H1 (cell line): ENCODE data around the gene ASXL3. TPM values are rescaled to one million over a fixed set of nuclear protein-coding genes. Genes with fewer than 3 reads are reported as not detected.

Experiments used
- BACH1 ChIP-seq: IDR thresholded peaks from 2 replicates; pipeline ENCODE4 v1.6.1; 2012; ENCODE audit warnings: low read length, improper control_type of control experiment
- EP300 ChIP-seq, 2 experiments: IDR thresholded peaks; 1 replicate in 1 of 2; 2 replicates in 1 of 2; pipeline ENCODE4 v1.6.1; 2011 to 2012; ENCODE audit warnings: low read depth in 2 of 2, low read length in 2 of 2, mild to moderate bottlenecking in 2 of 2, borderline replicate concordance in 1 of 2, inconsistent platforms in 1 of 2, moderate library complexity in 1 of 2
- JUN ChIP-seq: IDR thresholded peaks from 2 replicates; pipeline ENCODE4 v1.6.1; 2011; ENCODE audit warnings: low read depth, mild to moderate bottlenecking, improper control_type of control experiment, low read length
- KDM4A ChIP-seq: IDR thresholded peaks from one replicate; pipeline ENCODE4 v1.7.1; 2012; ENCODE audit warnings: low read depth, mild to moderate bottlenecking, moderate library complexity, low read length, inconsistent platforms; ENCODE audit not compliant: severe bottlenecking
- PHF8 ChIP-seq: fragments of 200-600 bp; sonication (generic); conservative IDR thresholded peaks from 2 replicates; pipeline ENCODE4 v1.7.1; 2012; ENCODE audit warnings: low read depth, mild to moderate bottlenecking, inconsistent platforms, low read length, moderate library complexity
- POLR2A ChIP-seq, 2 experiments: IDR thresholded peaks; 1 replicate in 1 of 2; 2 replicates in 1 of 2; pipeline ENCODE4 v1.6.1; 2011; ENCODE audit warnings: low read depth in 2 of 2, low read length in 2 of 2, mild to moderate bottlenecking in 2 of 2; ENCODE audit errors: control extremely low read depth in 1 of 2
- RFX5 ChIP-seq: IDR thresholded peaks from 2 replicates; pipeline ENCODE4 v1.6.1; 2011; ENCODE audit warnings: low read depth, low read length, improper control_type of control experiment, borderline replicate concordance
- polyA plus RNA-seq, 7 experiments: library from polyadenylated mRNA; depleted of rRNA in 3 of 7; stranded (reverse) in 5 of 7; unstranded in 2 of 7; fragments of >200 nt in 5 of 7; fragments of 200-250 nt in 2 of 7; gene quantifications; 1 replicate in 5 of 7; 2 replicates in 1 of 7; 4 replicates in 1 of 7; pipeline versions ENCODE4 v1.2.1 to v1.2.3, GENCODE V29; 2011 to 2013; ENCODE audit warnings: missing spikeins in 2 of 7, mixed read lengths in 2 of 7
- total RNA-seq: library from RNA; stranded (reverse); fragmentation: NEBNext Ultra II Directional; extraction: Animal tissue kit (Norgen Biotek cat#: 25700); gene quantifications from 2 replicates; pipeline ENCODE4 v1.2.1, GENCODE V29; 2021
- TF ChIP-seq, protein P1 (sequence below): IDR thresholded peaks from 2 replicates; pipeline ENCODE4 v1.6.1; 2011; ENCODE audit warnings: low read depth, mild to moderate bottlenecking, low read length; ENCODE audit not compliant: insufficient read depth

Gene ASXL3
- total and polyA plus RNA-seq, 2 of the 8 experiments (the other 6 are each of a cell fraction or from before 2014, with no cell fraction given) = 0.08 to 1.3 TPM

DNA sequence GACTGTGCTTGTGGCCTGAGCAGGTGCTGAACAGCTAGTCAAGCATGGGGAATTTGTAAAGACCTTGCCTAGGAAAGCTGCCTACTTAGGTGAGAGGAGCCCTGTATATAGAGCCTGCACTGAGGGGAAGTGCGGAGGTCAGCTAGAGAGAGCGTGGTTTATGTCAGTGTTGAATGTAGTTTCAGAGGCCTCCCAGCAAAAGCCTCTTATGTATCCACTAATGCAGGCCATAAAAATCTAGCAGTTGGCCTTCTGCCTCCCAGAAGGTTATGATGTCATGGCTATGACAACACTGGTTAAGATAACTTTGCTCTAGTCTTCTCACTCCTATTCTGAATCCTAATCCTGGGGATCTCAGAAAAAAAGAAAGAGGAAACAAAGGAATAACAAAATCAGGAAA is 88.9 kb downstream of the ASXL3 start (continued):
- TF ChIP-seq EP300 (IDR thresholded peaks at IDR 0.05; ENCODE audit: borderline replicate concordance in 1 of 2, low read depth in 2 of 2, low read length in 2 of 2) (no peak), JUN (no peak), BACH1 (no peak), RFX5 (no peak), KDM4A (no peak), PHF8 (no peak), POLR2A (IDR thresholded peaks at IDR 0.05; ENCODE audit: control extremely low read depth in 1 of 2, low read depth in 2 of 2, low read length in 2 of 2) (no peak)
- TF ChIP-seq, protein P1, sequence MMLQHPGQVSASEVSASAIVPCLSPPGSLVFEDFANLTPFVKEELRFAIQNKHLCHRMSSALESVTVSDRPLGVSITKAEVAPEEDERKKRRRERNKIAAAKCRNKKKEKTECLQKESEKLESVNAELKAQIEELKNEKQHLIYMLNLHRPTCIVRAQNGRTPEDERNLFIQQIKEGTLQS = no peak
